ENCODE results near the gene BNIP5.

- TF ChIP-seq CTCF (conservative IDR thresholded peaks at IDR 0.05; ENCODE audit: low read depth, low read length) (no peak), EZH2 (IDR thresholded peaks at IDR 0.05; ENCODE audit: borderline replicate concordance, low read depth, low read length, poor library complexity, severe bottlenecking) (no peak)
These were observed 46.9 kb upstream of the BNIP5 start for GRCh38 chr6:36383606-36384005.
